IPS-20b (cell line): ENCODE measurements around the gene CNN2.

ENCODE experiments used
- H3K27ac ChIP-seq: one replicate; pipeline ENCODE4 v1.5.1; 2013; ENCODE audit warnings: low read length
- H3K27me3 ChIP-seq: 2 replicates; pipeline ENCODE4 v1.6.1; 2013; ENCODE audit warnings: mild to moderate bottlenecking, low read length, inconsistent platforms; ENCODE audit not compliant: insufficient read depth
- H3K36me3 ChIP-seq: 2 replicates; pipeline ENCODE4 v1.6.1; 2013; ENCODE audit warnings: low read depth, mild to moderate bottlenecking, inconsistent platforms, low read length, moderate library complexity; ENCODE audit not compliant: insufficient read depth
- H3K4me1 ChIP-seq: 2 replicates; pipeline ENCODE4 v1.6.1; 2013; ENCODE audit warnings: mild to moderate bottlenecking, control low read depth, inconsistent platforms, low read length, moderate library complexity; ENCODE audit not compliant: insufficient read depth
- H3K4me3 ChIP-seq: 2 replicates; pipeline ENCODE4 v1.5.1; 2013; ENCODE audit warnings: mild to moderate bottlenecking, low read length, inconsistent platforms
- H3K9ac ChIP-seq: 2 replicates; pipeline ENCODE4 v1.6.1; 2013; ENCODE audit warnings: low read depth, mild to moderate bottlenecking, inconsistent platforms, low read length, moderate library complexity
- H3K9me3 ChIP-seq: 2 replicates; pipeline ENCODE4 v1.6.1; 2013; ENCODE audit warnings: mild to moderate bottlenecking, low read depth, low read length, inconsistent platforms; ENCODE audit not compliant: insufficient read depth

CNN2 gene

GRCh38 chr19:998064-998463 is 28.3 kb upstream of the CNN2 start:
- peaks cover 69% of the 10 kb centered on the region for H3K27me3 ChIP-seq
- no peak overlapping the region for H3K9ac ChIP-seq
- H3K4me3 ChIP-seq = no peak overlapping the region
- H3K9me3 ChIP-seq = no peaks in the 10 kb centered on the region
- H3K36me3 ChIP-seq = 0 out of 2 replicates have a peak, but pooled peaks cover 4% of the 10 kb centered on the region
- H3K27ac ChIP-seq = no peak overlapping the region
- H3K4me1 ChIP-seq = no peaks in the 10 kb centered on the region

DNA sequence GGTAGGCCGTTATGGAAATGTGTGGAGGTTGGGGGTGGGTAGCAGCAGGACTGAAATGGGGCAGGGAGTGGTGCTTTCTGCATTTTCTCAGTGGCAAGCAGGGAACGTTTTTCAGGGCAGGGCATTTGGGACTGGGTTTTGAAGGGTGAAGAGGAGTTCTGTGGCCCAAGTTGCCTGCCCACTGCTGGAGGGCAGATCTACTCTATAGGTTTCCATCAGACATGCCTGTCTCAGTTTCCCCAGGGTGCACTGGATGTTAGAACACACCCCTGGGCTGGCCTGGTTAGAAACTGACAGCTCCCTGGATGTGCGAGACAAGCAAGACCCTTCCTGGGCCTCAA is 27.1 kb upstream of the CNN2 start:
- H3K36me3 ChIP-seq = no peaks in the 10 kb centered on the region
- peaks cover 69% of the 10 kb centered on the region for H3K27me3 ChIP-seq
- no peak overlapping the region for H3K27ac ChIP-seq
- H3K4me3 ChIP-seq = no peak overlapping the region
- H3K9ac ChIP-seq = no peak overlapping the region
- no peaks in the 10 kb centered on the region for H3K9me3 ChIP-seq
- H3K4me1 ChIP-seq = no peaks in the 10 kb centered on the region

GRCh38 chr19:1000095-1000494 is 26.3 kb upstream of the CNN2 start, which contains the start of gene GRIN3B:
Gene GRIN3B (plus strand): TSS chr19:1000419. CDS start chr19:1000438, 19 bp downstream.
- Histone ChIP-seq H3K4me1 (no peaks in the 10 kb centered on the region), H3K27me3 (peaks cover 69% of the 10 kb centered on the region), H3K36me3 (no peaks in the 10 kb centered on the region), H3K27ac (no peak within 1 kb of the TSS), H3K4me3 (peak within 1 kb of the TSS; percentile 42; the same call in 1 of the 2 replicates), H3K9me3 (no peaks in the 10 kb centered on the region), H3K9ac (no peak within 1 kb of the TSS)

- Histone ChIP-seq H3K36me3 (no peaks in the 10 kb centered on the region), H3K4me1 (no peaks in the 10 kb centered on the region), H3K27ac (no peak overlapping the region), H3K9me3 (no peaks in the 10 kb centered on the region), H3K4me3 (no peak overlapping the region), H3K9ac (no peak overlapping the region), H3K27me3 (peaks cover 64% of the 10 kb centered on the region)
Measured at GRCh38 chr19:1000591-1001537, 25.5 kb upstream of the CNN2 start.

DNA sequence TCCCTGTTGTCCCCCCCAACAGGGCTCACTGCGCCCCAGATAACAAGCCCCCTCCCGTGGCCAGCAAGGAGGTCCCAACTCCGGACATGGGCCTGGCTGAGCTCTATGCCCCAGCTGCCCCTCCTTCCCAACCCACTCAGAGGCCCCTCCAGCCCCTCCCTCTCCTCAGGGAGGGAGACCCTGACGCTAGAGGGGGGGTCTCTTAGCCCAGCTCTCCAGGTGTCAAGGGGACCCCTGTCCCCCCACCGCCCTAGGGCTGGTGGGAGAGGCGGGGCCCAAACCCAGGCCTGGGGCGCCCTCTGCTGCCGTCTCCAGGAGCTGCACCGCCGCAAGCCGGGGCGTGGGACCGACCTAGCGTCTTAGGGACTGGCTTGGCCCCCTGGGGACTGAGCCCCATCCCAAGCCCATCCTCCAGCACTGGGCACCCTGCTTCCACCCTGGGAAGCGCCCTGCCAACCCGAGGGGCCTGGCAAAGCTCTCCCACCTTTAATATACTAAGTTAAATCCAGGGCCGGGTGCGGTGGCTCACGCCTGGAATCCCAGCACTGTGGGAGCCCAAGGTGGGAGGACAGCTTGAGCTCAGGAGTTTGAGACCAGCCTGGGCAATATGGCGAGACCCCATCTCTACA is 24.8 kb upstream of the CNN2 start:
- Histone ChIP-seq H3K27me3 (peaks cover 56% of the 10 kb centered on the region), H3K27ac (no peak overlapping the region), H3K9me3 (no peaks in the 10 kb centered on the region), H3K9ac (no peak overlapping the region), H3K4me3 (no peak overlapping the region), H3K36me3 (no peaks in the 10 kb centered on the region), H3K4me1 (no peaks in the 10 kb centered on the region)

DNA sequence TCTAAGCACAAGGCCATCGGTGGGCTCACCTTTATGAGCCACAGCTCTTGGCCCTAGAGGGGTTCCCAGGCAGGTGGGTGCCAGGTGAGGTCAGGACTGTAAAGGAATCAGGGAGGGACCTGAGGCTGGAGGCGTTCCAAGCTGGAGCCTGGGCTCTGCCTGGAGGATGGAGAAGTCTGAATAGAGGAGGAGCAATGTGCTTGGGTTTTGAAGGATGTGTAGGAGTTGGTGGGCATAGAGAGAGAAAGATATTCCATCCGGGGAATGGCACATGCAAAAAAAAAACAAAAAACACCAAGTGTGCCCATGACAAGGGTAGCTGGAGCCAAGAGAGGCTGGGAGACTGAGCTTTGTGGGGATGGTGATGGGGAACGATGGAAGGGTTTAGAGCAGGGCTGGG is 23.8 kb upstream of the CNN2 start:
- Histone ChIP-seq H3K9ac (no peak overlapping the region), H3K9me3 (no peaks in the 10 kb centered on the region), H3K27me3 (peaks cover 47% of the 10 kb centered on the region), H3K4me1 (no peaks in the 10 kb centered on the region), H3K4me3 (no peak overlapping the region), H3K27ac (no peak overlapping the region), H3K36me3 (no peaks in the 10 kb centered on the region)

- Histone ChIP-seq H3K36me3 (no peaks in the 10 kb centered on the region), H3K9me3 (no peaks in the 10 kb centered on the region), H3K27ac (no peak overlapping the region), H3K4me3 (no peak overlapping the region), H3K27me3 (peaks cover 40% of the 10 kb centered on the region), H3K9ac (no peak overlapping the region), H3K4me1 (no peaks in the 10 kb centered on the region)
Measured at GRCh38 chr19:1003283-1003682, 23.1 kb upstream of the CNN2 start.

GRCh38 chr19:1004204-1004802 is 22.1 kb upstream of the CNN2 start:
- H3K4me3 ChIP-seq = no peak overlapping the region
- no peaks in the 10 kb centered on the region for H3K9me3 ChIP-seq
- H3K27ac ChIP-seq = no peak overlapping the region
- no peaks in the 10 kb centered on the region for H3K4me1 ChIP-seq
- no peak overlapping the region for H3K9ac ChIP-seq
- no peaks in the 10 kb centered on the region for H3K36me3 ChIP-seq
- H3K27me3 ChIP-seq = peaks cover 30% of the 10 kb centered on the region

DNA sequence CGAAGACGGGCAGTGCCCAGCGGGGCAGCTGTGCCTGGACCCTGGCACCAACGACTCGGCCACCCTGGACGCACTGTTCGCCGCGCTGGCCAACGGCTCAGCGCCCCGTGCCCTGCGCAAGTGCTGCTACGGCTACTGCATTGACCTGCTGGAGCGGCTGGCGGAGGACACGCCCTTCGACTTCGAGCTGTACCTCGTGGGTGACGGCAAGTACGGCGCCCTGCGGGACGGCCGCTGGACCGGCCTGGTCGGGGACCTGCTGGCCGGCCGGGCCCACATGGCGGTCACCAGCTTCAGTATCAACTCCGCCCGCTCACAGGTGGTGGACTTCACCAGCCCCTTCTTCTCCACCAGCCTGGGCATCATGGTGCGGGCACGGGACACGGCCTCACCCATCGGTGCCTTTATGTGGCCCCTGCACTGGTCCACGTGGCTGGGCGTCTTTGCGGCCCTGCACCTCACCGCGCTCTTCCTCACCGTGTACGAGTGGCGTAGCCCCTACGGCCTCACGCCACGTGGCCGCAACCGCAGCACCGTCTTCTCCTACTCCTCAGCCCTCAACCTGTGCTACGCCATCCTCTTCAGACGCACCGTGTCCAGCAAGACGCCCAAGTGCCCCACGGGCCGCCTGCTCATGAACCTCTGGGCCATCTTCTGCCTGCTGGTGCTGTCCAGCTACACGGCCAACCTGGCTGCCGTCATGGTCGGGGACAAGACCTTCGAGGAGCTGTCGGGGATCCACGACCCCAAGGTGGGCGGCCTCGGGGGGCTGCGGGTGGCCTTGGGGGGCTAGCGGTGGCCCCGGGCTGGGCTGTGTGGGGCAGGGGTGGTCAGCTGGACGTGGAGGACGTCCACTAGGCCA is 21.4 kb upstream of the CNN2 start:
- Histone ChIP-seq H3K27me3 (peaks cover 23% of the 10 kb centered on the region), H3K9ac (no peak overlapping the region), H3K27ac (no peak overlapping the region), H3K4me1 (no peaks in the 10 kb centered on the region), H3K4me3 (no peak overlapping the region), H3K9me3 (no peaks in the 10 kb centered on the region), H3K36me3 (peaks cover 6% of the 10 kb centered on the region; the same call in 1 of the 2 replicates)

DNA sequence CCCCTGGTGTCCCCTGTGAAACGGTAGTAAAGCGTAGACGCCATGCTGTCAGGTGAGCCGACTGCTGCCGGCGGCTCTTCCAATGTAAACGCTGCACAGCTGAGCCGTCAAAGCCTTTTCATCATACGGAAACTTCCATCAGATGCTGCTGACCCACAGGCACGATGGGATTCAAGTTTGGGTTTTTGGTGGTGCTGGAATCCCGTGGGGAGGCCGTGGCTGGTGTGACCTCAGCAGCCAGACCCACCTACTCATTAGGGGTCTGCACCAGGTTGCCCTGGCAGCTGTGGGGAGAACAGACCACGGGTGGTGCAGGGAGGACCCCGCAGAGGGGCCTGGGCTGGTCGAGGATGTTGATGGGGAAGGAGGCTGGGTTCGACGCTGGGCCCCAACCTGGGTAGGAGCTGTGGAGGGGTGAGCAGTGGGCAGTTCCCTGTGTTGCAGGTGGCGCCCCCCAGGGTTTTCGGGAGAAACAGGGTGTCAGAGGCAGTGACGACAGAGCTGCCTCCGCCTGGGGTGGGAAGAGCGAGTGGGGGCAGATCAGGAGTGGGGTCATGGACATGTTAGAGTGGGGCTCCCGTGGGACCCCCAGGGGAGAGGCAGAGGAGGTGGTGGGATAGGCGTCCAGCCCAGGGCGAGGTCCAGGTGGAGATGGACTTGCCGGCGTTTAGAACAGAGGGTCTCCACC is 19.6 kb upstream of the CNN2 start:
- Histone ChIP-seq H3K27me3 (peaks cover 6% of the 10 kb centered on the region), H3K4me3 (no peak overlapping the region), H3K9ac (no peak overlapping the region), H3K36me3 (peaks cover 14% of the 10 kb centered on the region; the same call in 1 of the 2 replicates), H3K4me1 (no peaks in the 10 kb centered on the region), H3K9me3 (no peaks in the 10 kb centered on the region), H3K27ac (no peak overlapping the region)
